Esophagus squamous epithelium (tissue), 5 donors: ENCODE measurements around the gene AXIN2. TPM values are rescaled to one million over a fixed set of nuclear protein-coding genes. Genes with fewer than 3 reads are reported as not detected.

Experiments
- DNase-seq: peaks from one replicate; lab custom pipeline; 2025; lab: John Stamatoyannopoulos, UW
- H3K27ac ChIP-seq, 4 donors: fragments of 200-600 bp; sonication (generic); one replicate each; pipeline ENCODE4 v1.5.1; 2016 to 2019; ENCODE audit warnings: mild to moderate bottlenecking in 1 of 4
- H3K27me3 ChIP-seq, 4 donors: fragments of 200-600 bp; sonication (generic); 1 replicate in 3 of 4; 2 replicates in 1 of 4; pipeline versions ENCODE4 v1.5.1 to v1.6.0; 2017 to 2021; ENCODE audit warnings: antibody characterized with exemption in 1 of 4
- H3K36me3 ChIP-seq, 3 donors: fragments of 200-600 bp; sonication (generic); one replicate each; pipeline ENCODE4 v1.5.1; 2016 to 2019
- H3K4me1 ChIP-seq, 3 donors: fragments of 200-600 bp; sonication (generic); one replicate each; pipeline ENCODE4 v1.5.1; 2017 to 2019
- H3K4me3 ChIP-seq, 4 donors: fragments of 200-600 bp; sonication (generic); 1 replicate in 3 of 4; 2 replicates in 1 of 4; pipeline ENCODE4 v1.5.1; 2016 to 2019; ENCODE audit warnings: mild to moderate bottlenecking in 2 of 4, moderate library complexity in 1 of 4
- H3K9me3 ChIP-seq, 3 donors: fragments of 200-600 bp; sonication (generic); one replicate each; pipeline ENCODE4 v1.5.1; 2016 to 2019
- CTCF ChIP-seq, 6 experiments: fragments of 450-650 bp in 4 of 6; fragments of 200-600 bp in 2 of 6; sonication (generic) in 2 of 6; IDR thresholded peaks; one replicate each; pipeline ENCODE4 v1.5.1; 2016 to 2019; ENCODE audit warnings: antibody characterized with exemption in 6 of 6, mild to moderate bottlenecking in 4 of 6, moderate library complexity in 4 of 6
- POLR2A ChIP-seq, 4 donors: fragments of 450-650 bp; IDR thresholded peaks; one replicate each; pipeline ENCODE4 v1.6.1; 2017; ENCODE audit warnings: antibody characterized with exemption in 4 of 4, mild to moderate bottlenecking in 4 of 4, moderate library complexity in 3 of 4
- WGBS, 2 donors: methylation state at CpG; one replicate each; pipeline ENCODE4 v1.1.5; 2018; 5-methylcytosine and 5-hydroxymethylcytosine counted together
- intact Hi-C: fragments of 100-400 bp; cut with DNase I; formaldehyde crosslinking; loops from one replicate; pipeline ENCODE4 v1.15.0; 2022
- total RNA-seq, 4 donors: library from RNA; depleted of rRNA; stranded (reverse); fragments of >200 nt; gene quantifications; one replicate each; pipeline ENCODE4 v1.1.0, GENCODE V29; 2016
- donor health status: DM: yes; HTN: yes; CAD: no.

The AXIN2 gene
- total RNA-seq, 4 donors from 2014 or later: 0.83 to 10.9 (median 6.2) TPM

DNA sequence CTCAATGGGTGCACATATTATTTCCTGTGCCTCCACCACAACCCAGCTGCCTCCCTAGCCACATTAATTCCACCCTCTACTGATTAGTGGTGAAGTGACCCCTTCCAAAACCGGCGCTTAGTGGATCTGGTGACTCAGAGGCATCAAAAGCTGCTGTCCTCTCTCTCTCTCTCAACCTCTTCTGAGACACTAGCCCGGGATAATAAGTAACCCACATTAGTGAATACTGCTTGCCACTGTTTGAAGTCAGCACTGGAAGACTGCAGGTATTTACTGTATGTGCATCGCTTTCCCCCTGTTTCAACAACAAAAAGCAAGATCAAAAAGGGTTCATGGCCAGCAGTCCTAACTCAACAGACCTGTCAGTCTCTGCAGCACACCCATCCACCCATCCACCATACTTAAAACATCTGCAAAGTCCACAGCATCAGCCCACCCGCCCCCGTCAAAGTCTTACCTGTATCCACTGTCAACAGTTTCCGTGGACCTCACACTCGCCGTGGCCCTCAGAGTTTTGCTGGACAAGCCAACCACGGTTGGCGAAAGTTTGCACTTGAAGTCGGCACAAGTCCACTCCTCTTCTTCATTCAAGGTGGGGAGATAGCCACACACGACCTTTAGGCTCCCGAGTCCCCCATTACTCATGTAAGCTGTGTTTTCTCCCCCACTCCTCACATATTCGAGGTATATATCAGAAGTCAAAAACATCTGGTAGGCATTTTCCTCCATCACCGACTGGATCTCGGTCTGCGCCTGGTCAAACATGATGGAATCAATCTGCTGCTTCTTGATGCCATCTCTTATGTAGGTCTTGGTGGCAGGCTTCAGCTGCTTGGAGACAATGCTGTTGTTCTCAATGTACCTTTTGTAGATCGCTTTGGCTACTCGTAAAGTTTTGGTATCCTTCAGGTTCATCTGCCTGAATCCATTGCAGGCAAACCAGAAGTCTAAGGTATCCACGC is 3.8 kb downstream of the AXIN2 start:
- TF ChIP-seq POLR2A (IDR thresholded peaks at IDR 0.05) (no peak), CTCF (IDR thresholded peaks at IDR 0.05) (no peak)
- intact Hi-C loops: no loop called here
- no peaks in the 10 kb centered on the region for H3K9me3 ChIP-seq
- peaks cover 0 to 28% (median 0%) of the 10 kb centered on the region in 4 donors for H3K27me3 ChIP-seq
- 65 to 77% methylated on average over 21 of the region's 21 CpGs for WGBS, 2 donors
- DNase-seq: no peak
- peaks cover 3 to 13% (median 8%) of the 10 kb centered on the region in 3 donors for H3K4me1 ChIP-seq
- H3K36me3 ChIP-seq: peaks cover 0 to 6% (median 0%) of the 10 kb centered on the region in 3 donors
- peak overlapping the region in 2 of 4 donors; percentile 62 to 65 for H3K4me3 ChIP-seq
- peak overlapping the region in 1 of 4 donors; percentile 9 for H3K27ac ChIP-seq

DNA sequence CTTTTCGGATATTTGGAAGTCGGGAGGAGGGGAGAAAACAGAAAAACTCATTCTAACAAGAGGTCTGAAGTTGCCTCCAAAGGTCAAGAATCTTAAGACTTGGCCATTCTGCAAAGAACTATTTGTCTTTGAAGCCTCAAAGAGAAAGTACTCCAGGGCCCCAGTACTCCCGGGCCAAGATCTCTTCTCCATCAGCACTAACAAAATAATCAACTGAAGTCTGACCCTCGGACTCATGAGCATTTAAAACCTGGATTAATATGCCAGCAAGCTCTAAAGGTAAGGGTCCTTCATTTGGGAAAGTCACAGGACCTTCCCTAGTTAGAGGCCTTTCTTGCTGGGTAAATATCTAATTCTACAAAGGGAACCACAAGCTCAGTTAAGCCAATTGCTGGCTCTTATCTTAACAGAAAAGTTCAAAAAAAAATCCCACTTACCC is 4.5 kb downstream of the AXIN2 start:
- H3K9me3 ChIP-seq: no peaks in the 10 kb centered on the region
- peaks cover 3 to 20% (median 3%) of the 10 kb centered on the region in 3 donors for H3K4me1 ChIP-seq
- no peak for TF ChIP-seq CTCF (IDR thresholded peaks at IDR 0.05)
- TF ChIP-seq POLR2A (IDR thresholded peaks at IDR 0.05): no peak
- peak overlapping the region in 1 of 4 donors; percentile 62 for H3K4me3 ChIP-seq
- DNase-seq: no peak
- peak overlapping the region in 1 of 4 donors; percentile 33 for H3K27ac ChIP-seq
- H3K27me3 ChIP-seq: peaks cover 0 to 28% (median 0%) of the 10 kb centered on the region in 4 donors
- 24 to 42% methylated on average over 4 of the region's 4 CpGs for WGBS, 2 donors
- intact Hi-C loops: no loop called here
- peaks cover 0 to 6% (median 0%) of the 10 kb centered on the region in 3 donors for H3K36me3 ChIP-seq

- Histone ChIP-seq H3K36me3 (peaks cover 0 to 6% (median 0%) of the 10 kb centered on the region in 3 donors), H3K9me3 (no peaks in the 10 kb centered on the region), H3K27ac (peak overlapping the region in 1 of 4 donors; percentile 33), H3K4me1 (peaks cover 0 to 26% (median 3%) of the 10 kb centered on the region in 3 donors), H3K27me3 (peaks cover 0 to 28% (median 0%) of the 10 kb centered on the region in 4 donors), H3K4me3 (peak overlapping the region in 1 of 4 donors; percentile 62)
- TF ChIP-seq POLR2A (IDR thresholded peaks at IDR 0.05) (no peak), CTCF (IDR thresholded peaks at IDR 0.05) (peak; percentile 74 to 82 (median 79))
- intact Hi-C loops: no loop called here
- WGBS, 2 donors: 24 to 29% methylated on average over 9 to 10 of the region's 17 CpGs
- DNase-seq: no peak
These were observed 5.2 kb downstream of the AXIN2 start for GRCh38 chr17:65556014-65556909.

DNA sequence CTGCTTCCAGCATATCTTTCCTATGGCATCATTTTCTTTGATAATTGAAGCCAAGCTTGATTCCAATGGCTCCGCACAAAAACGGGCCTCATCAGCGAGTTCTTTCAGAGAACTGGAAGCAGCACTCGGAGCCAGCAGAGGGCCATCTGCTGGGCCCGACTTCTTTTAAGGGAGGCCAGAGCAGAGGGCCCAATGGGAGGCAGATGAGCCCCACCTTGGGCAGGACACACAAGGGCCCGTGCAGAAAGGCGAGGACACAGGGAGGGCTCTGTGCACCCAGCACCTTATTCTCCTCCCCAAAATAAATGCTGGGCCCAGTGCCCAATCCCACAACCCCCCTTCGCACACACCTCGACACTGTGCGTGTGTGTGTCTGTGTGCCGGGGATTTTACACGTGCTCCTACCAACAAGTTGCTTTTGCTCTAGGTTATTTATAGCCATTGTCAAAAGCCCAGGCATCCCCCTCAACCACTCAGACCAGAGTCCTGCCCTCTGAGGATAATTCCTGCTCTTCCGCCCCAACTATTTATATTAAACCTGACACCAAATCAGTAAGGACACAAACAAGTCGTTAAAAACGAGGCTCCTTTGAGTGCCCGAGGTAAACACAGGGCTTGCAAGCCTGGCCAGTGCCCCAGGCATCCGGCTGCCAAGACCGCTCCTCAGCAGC is 6.8 kb downstream of the AXIN2 start:
- Histone ChIP-seq H3K27ac (peak overlapping the region in 1 of 4 donors; percentile 31), H3K36me3 (peaks cover 0 to 8% (median 0%) of the 10 kb centered on the region in 3 donors), H3K4me3 (no peak overlapping the region), H3K27me3 (peaks cover 0 to 20% (median 0%) of the 10 kb centered on the region in 4 donors), H3K4me1 (peaks cover 0 to 31% (median 3%) of the 10 kb centered on the region in 3 donors), H3K9me3 (no peaks in the 10 kb centered on the region)
- 61 to 70% methylated on average over 16 to 17 of the region's 18 CpGs for WGBS, 2 donors
- TF ChIP-seq CTCF (IDR thresholded peaks at IDR 0.05) (no peak), POLR2A (IDR thresholded peaks at IDR 0.05) (no peak)
- no peak for DNase-seq
- intact Hi-C loops: no loop called here
